GM19043 (cell line): ENCODE data around the gene FGA.
A peak's percentile ranks its signal among the peaks of the same experiment; 100 is the strongest.

ENCODE experiments used
- ATAC-seq: cut with Tn5 transposase; IDR thresholded peaks from one replicate; pipeline ENCODE4 v1.9.1; 2021; ENCODE audit warnings: low read depth; ENCODE audit not compliant: unreplicated experiment

Gene FGA

GRCh38 chr4:154549894-154550790 lies 40.4 kb downstream of the FGA start, which contains the start of gene PLRG1:
PLRG1 (minus strand) TSS chr4:154550400; CDS start chr4:154550308, 92 bp downstream.
- peak; percentile 95 for ATAC-seq

GRCh38 chr4:154545689-154546088 lies 44.9 kb downstream of the FGA start:
- no peak for ATAC-seq

- ATAC-seq, result no peak
Measured at GRCh38 chr4:154542271-154542879, 48.2 kb downstream of the FGA start.
